Kidney (tissue), 14 donors: ENCODE results near the gene BORCS8. TPM values are rescaled to one million over a fixed set of nuclear protein-coding genes. Genes with fewer than 3 reads are reported as not detected.
"Not testable (repeated sequence)": the region's sequence is repeated elsewhere in the genome, so short reads cannot be mapped to it uniquely, and the experiment has no call there.

ENCODE experiments used
- DNase-seq, 5 donors: peaks; one replicate each; pipeline ENCODE4 v3.0.0-alpha.2; 2013 to 2020
- FAIRE-seq: peaks from 2 replicates; lab custom pipeline; 2012; peaks lifted over from hg19 to GRCh38; lab: Jason Lieb, UNC
- H3K27ac ChIP-seq, 2 donors: one replicate each; pipeline ENCODE4 v1.7.0; 2013; ENCODE audit warnings: low read depth in 2 of 2, low read length in 2 of 2, inconsistent platforms in 1 of 2
- H3K27me3 ChIP-seq: one replicate; pipeline ENCODE4 v1.7.1; 2013; ENCODE audit warnings: low read length, inconsistent platforms; ENCODE audit not compliant: control insufficient read depth, insufficient read depth
- H3K36me3 ChIP-seq, 3 donors: one replicate each; pipeline versions ENCODE4 v1.7.0 to v1.7.1; 2013; ENCODE audit warnings: low read length in 3 of 3, control low read depth in 1 of 3, inconsistent platforms in 1 of 3; ENCODE audit not compliant: insufficient read depth in 3 of 3, control insufficient read depth in 2 of 3
- H3K4me1 ChIP-seq, 3 donors: one replicate each; pipeline versions ENCODE4 v1.7.0 to v1.7.1; 2013; ENCODE audit warnings: low read length in 3 of 3, inconsistent platforms in 1 of 3, low read depth in 1 of 3; ENCODE audit not compliant: control insufficient read depth in 2 of 3, insufficient read depth in 2 of 3
- H3K4me3 ChIP-seq, 3 donors: one replicate each; pipeline versions ENCODE4 v1.7.0 to v1.8.1; 2013; ENCODE audit warnings: low read length in 3 of 3, control low read depth in 1 of 3, inconsistent platforms in 1 of 3
- H3K9ac ChIP-seq, 3 donors: one replicate each; pipeline versions ENCODE4 v1.7.0 to v1.7.1; 2013; ENCODE audit warnings: low read length in 3 of 3, control low read depth in 1 of 3, inconsistent platforms in 1 of 3
- H3K9me3 ChIP-seq, 3 donors: one replicate each; pipeline versions ENCODE4 v1.7.0 to v1.7.1; 2013; ENCODE audit warnings: low read length in 3 of 3, control low read depth in 1 of 3, inconsistent platforms in 1 of 3; ENCODE audit not compliant: control insufficient read depth in 2 of 3, insufficient read depth in 1 of 3
- intact Hi-C: fragments of 100-400 bp; cut with DNase I; formaldehyde crosslinking; loops from one replicate; pipeline ENCODE4 v1.11.1; 2022
- polyA plus RNA-seq: library from polyadenylated mRNA; stranded (reverse); fragments of 350-450 nt; fragmentation: Illumina TruSeq; extraction: RNeasy Lipid Tissue Mini Kit (QIAGEN cat#74804); gene quantifications from one replicate; pipeline ENCODE4 v1.2.3, GENCODE V29; 2014; ENCODE audit warnings: low read depth, low replicate concordance; ENCODE audit not compliant: insufficient read depth
- total RNA-seq: library from RNA; stranded (reverse); fragmentation: NEBNext Ultra II Directional; extraction: Animal tissue kit (Norgen Biotek cat#: 25700); gene quantifications from one replicate; pipeline ENCODE4 v1.2.1, GENCODE V29; 2021
- TF ChIP-seq, protein P1 (sequence below): IDR thresholded peaks from 3 replicates; pipeline ENCODE4 v1.5.1; 2012; ENCODE audit warnings: mild to moderate bottlenecking, moderate library complexity, borderline replicate concordance; ENCODE audit not compliant: insufficient read depth; ENCODE audit errors: extremely low read depth
- donor health status: control.
- donor health status: control.
- donor health status: control.
- donor health status: control.
- donor health status: control.
- donor health status: DM: yes; HTN: yes; CAD: no.
- donor health status: Normal renal cell carcinoma (clear cell type).

BORCS8 gene
- total and polyA plus RNA-seq, 2 donors from 2014 or later: 42.2 to 51.7 TPM

DNA sequence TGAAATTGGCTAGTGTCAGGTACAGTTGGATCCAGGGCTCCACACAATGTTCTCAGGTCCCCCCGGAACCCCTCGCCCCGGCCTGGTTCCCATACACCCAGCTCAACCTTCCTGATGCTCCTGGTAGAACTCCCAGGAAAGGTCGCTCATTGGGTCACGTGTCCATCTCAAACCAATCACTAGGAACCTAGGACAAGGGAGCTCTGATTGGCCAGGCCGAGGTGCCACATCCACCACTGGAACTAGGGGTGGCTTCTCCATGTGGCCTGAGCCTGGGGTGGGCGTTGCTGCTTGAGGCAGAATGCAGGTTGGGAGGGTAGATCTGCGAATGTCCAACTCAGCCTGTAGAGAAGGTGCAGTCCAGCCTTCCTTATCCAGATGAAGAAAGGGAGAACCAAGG is 15.0 kb downstream of the BORCS8 start:
- no peaks in the 10 kb centered on the region for H3K4me1 ChIP-seq
- intact Hi-C loops: no loop called here
- no peaks in the 10 kb centered on the region for H3K27me3 ChIP-seq
- no peak overlapping the region for H3K27ac ChIP-seq
- no peak overlapping the region for H3K4me3 ChIP-seq
- FAIRE-seq (no peak), DNase-seq (no peak)
- H3K9ac ChIP-seq: no peak overlapping the region
- H3K9me3 ChIP-seq: no peaks in the 10 kb centered on the region
- H3K36me3 ChIP-seq: peaks cover 0 to 14% (median 8%) of the 10 kb centered on the region in 3 donors
- TF ChIP-seq, protein P1, sequence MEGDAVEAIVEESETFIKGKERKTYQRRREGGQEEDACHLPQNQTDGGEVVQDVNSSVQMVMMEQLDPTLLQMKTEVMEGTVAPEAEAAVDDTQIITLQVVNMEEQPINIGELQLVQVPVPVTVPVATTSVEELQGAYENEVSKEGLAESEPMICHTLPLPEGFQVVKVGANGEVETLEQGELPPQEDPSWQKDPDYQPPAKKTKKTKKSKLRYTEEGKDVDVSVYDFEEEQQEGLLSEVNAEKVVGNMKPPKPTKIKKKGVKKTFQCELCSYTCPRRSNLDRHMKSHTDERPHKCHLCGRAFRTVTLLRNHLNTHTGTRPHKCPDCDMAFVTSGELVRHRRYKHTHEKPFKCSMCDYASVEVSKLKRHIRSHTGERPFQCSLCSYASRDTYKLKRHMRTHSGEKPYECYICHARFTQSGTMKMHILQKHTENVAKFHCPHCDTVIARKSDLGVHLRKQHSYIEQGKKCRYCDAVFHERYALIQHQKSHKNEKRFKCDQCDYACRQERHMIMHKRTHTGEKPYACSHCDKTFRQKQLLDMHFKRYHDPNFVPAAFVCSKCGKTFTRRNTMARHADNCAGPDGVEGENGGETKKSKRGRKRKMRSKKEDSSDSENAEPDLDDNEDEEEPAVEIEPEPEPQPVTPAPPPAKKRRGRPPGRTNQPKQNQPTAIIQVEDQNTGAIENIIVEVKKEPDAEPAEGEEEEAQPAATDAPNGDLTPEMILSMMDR: no peak

DNA sequence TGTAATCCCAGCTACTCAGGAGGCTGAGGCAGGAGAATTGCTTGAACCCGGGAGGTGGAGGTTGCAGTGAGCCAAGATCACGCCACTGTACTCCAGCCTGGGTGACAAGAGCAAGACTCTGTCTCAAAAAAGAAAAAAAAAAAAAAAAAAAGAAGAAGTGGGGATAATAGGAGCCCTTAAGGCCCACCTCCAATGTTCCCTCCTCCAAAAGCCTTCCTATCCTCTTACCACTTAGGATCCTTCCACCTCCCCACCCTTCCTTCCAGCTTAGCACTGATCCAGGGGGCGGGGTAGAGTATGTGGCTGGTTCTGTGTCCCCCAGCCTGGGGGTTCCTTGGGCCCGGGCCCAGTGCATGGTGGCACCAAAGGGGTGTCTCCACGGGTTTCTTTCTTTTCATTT is 18.7 kb downstream of the BORCS8 start:
- intact Hi-C loops, H3K36me3 ChIP-seq, H3K27me3 ChIP-seq, FAIRE-seq, H3K4me3 ChIP-seq, H3K4me1 ChIP-seq, DNase-seq, H3K9ac ChIP-seq, H3K9me3 ChIP-seq, H3K27ac ChIP-seq: not testable (repeated sequence)

DNA sequence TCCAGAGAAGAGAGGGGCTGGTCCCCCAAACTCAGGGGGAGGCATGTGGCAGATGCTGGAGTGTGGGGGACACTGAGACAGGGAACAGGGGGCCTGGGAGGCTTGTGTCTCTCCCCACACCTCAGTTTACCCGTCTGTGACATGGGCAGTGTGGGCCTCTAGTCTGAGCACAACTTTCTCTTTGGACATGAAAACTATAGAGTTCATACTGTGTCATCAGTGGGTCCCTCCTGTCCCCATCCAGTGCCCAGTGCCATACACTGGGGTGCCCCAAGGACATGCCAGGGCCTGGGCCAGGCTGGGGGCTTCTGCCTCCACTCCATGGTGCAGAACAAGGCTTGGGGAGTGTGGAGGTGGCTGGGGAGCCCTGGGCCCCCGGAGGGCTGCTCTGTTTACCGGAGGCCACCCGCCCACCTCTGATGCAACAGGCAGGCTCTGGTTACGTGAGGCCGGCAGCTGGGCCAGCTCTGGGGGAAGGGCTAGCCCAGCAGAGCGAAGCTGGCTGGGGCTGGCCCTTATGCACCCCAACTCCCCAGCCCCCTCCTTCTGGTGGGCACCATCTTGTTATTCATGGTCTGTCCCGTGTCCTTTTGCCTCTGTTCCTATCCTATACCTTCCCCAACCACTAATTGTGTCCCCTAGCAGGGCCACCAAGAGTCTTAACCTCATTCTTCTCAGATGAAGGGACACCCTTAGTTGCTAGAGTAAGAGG is 20.0 kb downstream of the BORCS8 start:
- Histone ChIP-seq H3K9ac (no peak overlapping the region), H3K36me3 (no peaks in the 10 kb centered on the region), H3K27ac (no peak overlapping the region), H3K4me1 (peaks cover 0 to 5% (median 0%) of the 10 kb centered on the region in 3 donors), H3K9me3 (no peaks in the 10 kb centered on the region), H3K4me3 (no peak overlapping the region), H3K27me3 (no peaks in the 10 kb centered on the region)
- peak in 4 of 5 donors; percentile 44 to 63 (median 50) for DNase-seq
- intact Hi-C loops: no loop called here
- no peak for FAIRE-seq
- TF ChIP-seq, protein P1: no peak

DNA sequence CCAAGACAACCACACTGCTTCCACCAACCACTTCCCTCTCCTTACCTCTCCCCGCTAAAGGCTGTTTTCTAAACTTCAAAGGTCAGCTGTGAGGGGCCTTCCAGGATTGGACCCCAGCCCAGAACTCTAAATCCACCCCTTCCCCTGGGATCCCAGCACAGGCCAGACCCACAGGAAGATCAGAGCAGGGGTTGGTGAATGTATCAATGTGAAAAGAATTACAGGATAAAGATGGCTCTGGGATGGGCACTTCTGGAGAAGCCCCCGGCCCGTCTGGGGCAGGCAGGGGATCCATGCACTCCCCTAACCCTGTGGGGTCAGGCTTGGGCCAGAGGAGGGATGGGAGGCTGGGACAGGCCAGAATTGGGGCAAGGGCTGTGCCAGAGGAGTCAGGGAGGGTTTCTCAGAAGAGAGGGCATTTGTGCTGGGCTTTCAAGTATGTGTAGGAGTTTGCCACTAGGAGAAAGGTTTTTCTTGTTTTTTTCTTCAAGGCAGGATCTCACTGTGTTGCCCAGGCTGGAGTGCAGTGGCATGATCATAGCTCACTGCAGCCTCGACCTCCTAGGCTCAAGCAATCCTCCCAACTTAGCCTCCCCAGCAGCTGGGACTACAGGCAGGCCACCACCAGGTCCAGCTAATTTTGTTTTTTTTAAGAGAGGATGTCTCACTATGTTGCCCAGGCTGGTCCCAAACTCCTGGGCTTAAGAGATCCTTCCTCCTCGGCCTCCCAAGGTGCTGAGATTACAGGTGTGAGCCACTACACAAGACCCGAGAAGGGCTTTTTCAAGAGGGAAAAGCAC is 20.9 kb downstream of the BORCS8 start:
- FAIRE-seq (no peak), DNase-seq (peak in 1 of 5 donors; percentile 48)
- intact Hi-C loops: no loop called here
- Histone ChIP-seq H3K9me3 (no peaks in the 10 kb centered on the region), H3K9ac (no peak overlapping the region), H3K27ac (no peak overlapping the region), H3K27me3 (no peaks in the 10 kb centered on the region), H3K4me3 (no peak overlapping the region), H3K4me1 (peaks cover 0 to 5% (median 0%) of the 10 kb centered on the region in 3 donors), H3K36me3 (no peaks in the 10 kb centered on the region)
- TF ChIP-seq, protein P1: no peak
